ENCODE data around the gene CDK19. TPM values are rescaled to one million over a fixed set of nuclear protein-coding genes. Genes with fewer than 3 reads are reported as not detected.

Gene CDK19
- total RNA-seq, 1 experiment from 2014 or later = 36.8 TPM

GRCh38 chr6:110564703-110565421, 250.4 kb downstream of the CDK19 start:
- H4K20me1 ChIP-seq (ENCODE audit: insufficient read depth) = no peaks in the 10 kb centered on the region
- POLR2A ChIA-PET (ENCODE audit: unreplicated experiment) = no interaction called here
- intact Hi-C loops (cut with micrococcal nuclease; ENCODE audit: unreplicated experiment) = no loop called here

GRCh38 chr6:110563711-110564110, 251.6 kb downstream of the CDK19 start:
- Histone ChIP-seq H3K4me2 (no peak overlapping the region), H3K36me3 (ENCODE audit: low read depth) (no peaks in the 10 kb centered on the region), H2AFZ (no peak overlapping the region), H3K27me3 (ENCODE audit: insufficient read depth, low read depth) (no peaks in the 10 kb centered on the region), H3K9me2 (ENCODE audit: insufficient read depth) (no peaks in the 10 kb centered on the region), H3K4me1 (replicated peaks; ENCODE audit: insufficient read depth) (no peaks in the 10 kb centered on the region), H3K4me3 (no peak overlapping the region), H4K20me1 (ENCODE audit: insufficient read depth) (no peaks in the 10 kb centered on the region), H3K79me2 (ENCODE audit: low read depth) (no peaks in the 10 kb centered on the region), H3K27ac (no peak overlapping the region), H3K9me3 (ENCODE audit: insufficient read depth, low read depth) (no peaks in the 10 kb centered on the region), H3F3A (ENCODE audit: insufficient read depth, low read depth) (no peaks in the 10 kb centered on the region)
- no peak for TF ChIP-seq EZH2 (IDR thresholded peaks at IDR 0.05; ENCODE audit: low read depth)
- no peak for TF ChIP-seq CTCF (conservative IDR thresholded peaks at IDR 0.05)
- CTCF ChIA-PET = no interaction called here
- POLR2A ChIA-PET (ENCODE audit: unreplicated experiment) = no interaction called here
- no TSS peak for BruUV-seq (replicated peaks)
- DNase-seq = no peak
- intact Hi-C loops (cut with micrococcal nuclease; ENCODE audit: unreplicated experiment) = no loop called here

More at GRCh38 chr6:110564703-110565421, 250.4 kb downstream of the CDK19 start:
- H3K9me3 ChIP-seq (ENCODE audit: insufficient read depth, low read depth) = no peaks in the 10 kb centered on the region
- no peaks in the 10 kb centered on the region for H3K36me3 ChIP-seq (ENCODE audit: low read depth)
- H3K4me3 ChIP-seq = no peak overlapping the region
- TF ChIP-seq CTCF (conservative IDR thresholded peaks at IDR 0.05) (no peak), EZH2 (IDR thresholded peaks at IDR 0.05; ENCODE audit: low read depth) (no peak)
- no peaks in the 10 kb centered on the region for H3K9me2 ChIP-seq (ENCODE audit: insufficient read depth)
- DNase-seq = no peak
- H3F3A ChIP-seq (ENCODE audit: insufficient read depth, low read depth) = no peaks in the 10 kb centered on the region
- H3K27me3 ChIP-seq (ENCODE audit: insufficient read depth, low read depth) = no peaks in the 10 kb centered on the region
- H3K79me2 ChIP-seq (ENCODE audit: low read depth) = no peaks in the 10 kb centered on the region
- no peak overlapping the region for H2AFZ ChIP-seq
- H3K4me2 ChIP-seq = no peak overlapping the region
- H3K27ac ChIP-seq = no peak overlapping the region
- H3K4me1 ChIP-seq (replicated peaks; ENCODE audit: insufficient read depth) = no peaks in the 10 kb centered on the region
- BruUV-seq (replicated peaks) = no TSS peak
- CTCF ChIA-PET = no interaction called here

DNA sequence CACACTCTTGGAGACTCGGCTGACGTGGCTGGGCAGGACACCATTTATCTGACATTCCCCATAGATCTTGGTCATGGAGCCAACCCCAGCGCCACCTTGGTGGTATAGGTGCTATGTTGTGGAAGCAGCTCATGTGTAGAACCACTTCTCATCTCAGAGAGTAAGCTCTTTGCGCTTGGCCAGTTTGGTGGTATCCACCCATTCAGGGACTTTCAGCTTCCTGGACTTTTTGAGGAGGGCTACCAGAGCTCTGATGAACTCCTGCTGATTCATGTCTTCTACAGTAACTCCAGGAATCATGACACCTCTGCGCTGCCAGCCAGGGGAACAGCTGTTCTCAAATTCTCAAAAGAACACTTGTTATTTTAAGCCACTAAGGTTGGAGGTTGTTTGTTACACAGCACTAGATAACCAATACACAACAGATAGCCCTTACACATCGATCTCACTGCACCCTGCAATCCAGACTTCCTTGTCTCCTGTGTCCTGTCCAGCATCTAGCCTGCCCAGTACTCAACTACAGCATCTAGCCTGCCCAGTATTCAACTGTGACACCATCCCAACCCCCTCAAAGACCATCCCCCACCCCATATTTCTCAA, 252.9 kb downstream of the CDK19 start:
- Histone ChIP-seq H3K27ac (no peak overlapping the region), H3K36me3 (ENCODE audit: low read depth) (no peaks in the 10 kb centered on the region), H2AFZ (no peak overlapping the region), H3F3A (ENCODE audit: insufficient read depth, low read depth) (no peaks in the 10 kb centered on the region), H3K27me3 (ENCODE audit: insufficient read depth, low read depth) (no peaks in the 10 kb centered on the region), H3K4me1 (replicated peaks; ENCODE audit: insufficient read depth) (no peaks in the 10 kb centered on the region), H4K20me1 (ENCODE audit: insufficient read depth) (no peaks in the 10 kb centered on the region), H3K4me3 (no peak overlapping the region), H3K9me2 (ENCODE audit: insufficient read depth) (no peaks in the 10 kb centered on the region), H3K79me2 (ENCODE audit: low read depth) (no peaks in the 10 kb centered on the region), H3K9me3 (ENCODE audit: insufficient read depth, low read depth) (no peaks in the 10 kb centered on the region), H3K4me2 (no peak overlapping the region)
- intact Hi-C loops (cut with micrococcal nuclease; ENCODE audit: unreplicated experiment) = no loop called here
- no peak for DNase-seq
- TF ChIP-seq EZH2 (IDR thresholded peaks at IDR 0.05; ENCODE audit: low read depth) (no peak), CTCF (conservative IDR thresholded peaks at IDR 0.05) (no peak)
- no TSS peak for BruUV-seq (replicated peaks)
- ChIA-PET POLR2A (ENCODE audit: unreplicated experiment) (no interaction called here), CTCF (no interaction called here)

Data from PC-9 (cell line).